Left ventricle myocardium inferior (tissue), 1 donor: ENCODE data around the gene CDH26. TPM values are rescaled to one million over a fixed set of nuclear protein-coding genes. Genes with fewer than 3 reads are reported as not detected.

Experiments
- DNase-seq: peaks from one replicate; pipeline ENCODE4 v3.0.0-alpha.2; 2020
- H3K27ac ChIP-seq: fragments of 200-600 bp; replicated peaks from 2 replicates; pipeline ENCODE4 v1.8.0; 2021
- H3K27me3 ChIP-seq: fragments of 200-600 bp; 2 replicates; pipeline ENCODE4 v1.8.0; 2021; ENCODE audit warnings: low read depth
- H3K36me3 ChIP-seq: fragments of 200-600 bp; 2 replicates; pipeline ENCODE4 v1.8.0; 2021
- H3K4me1 ChIP-seq: fragments of 200-600 bp; 2 replicates; pipeline ENCODE4 v1.8.0; 2021
- H3K4me3 ChIP-seq: fragments of 200-600 bp; 2 replicates; pipeline ENCODE4 v1.8.0; 2021; ENCODE audit warnings: mild to moderate bottlenecking, moderate library complexity
- H3K9me3 ChIP-seq: fragments of 200-600 bp; replicated peaks from 2 replicates; pipeline ENCODE4 v1.8.0; 2021
- intact Hi-C: fragments of 100-400 bp; cut with micrococcal nuclease; formaldehyde crosslinking; loops from one replicate; pipeline ENCODE4 v1.11.0; 2022
- total RNA-seq: library from RNA; stranded (reverse); fragmentation: NEBNext Ultra II Directional; extraction: Animal tissue kit (Norgen Biotek cat#: 25700); gene quantifications from one replicate; pipeline ENCODE4 v1.2.1, GENCODE V29; 2021
- TF ChIP-seq, protein P1 (sequence below): fragments of 200-600 bp; IDR thresholded peaks from 2 replicates; pipeline ENCODE4 v1.8.0; 2021; ENCODE audit warnings: antibody characterized with exemption, mild to moderate bottlenecking, borderline replicate concordance
- donor health status: DM: no; HTN: yes; CAD: no; lungs with severe emphysema.

CDH26 gene
- total RNA-seq, 1 donor from 2014 or later = 1.3 TPM

DNA sequence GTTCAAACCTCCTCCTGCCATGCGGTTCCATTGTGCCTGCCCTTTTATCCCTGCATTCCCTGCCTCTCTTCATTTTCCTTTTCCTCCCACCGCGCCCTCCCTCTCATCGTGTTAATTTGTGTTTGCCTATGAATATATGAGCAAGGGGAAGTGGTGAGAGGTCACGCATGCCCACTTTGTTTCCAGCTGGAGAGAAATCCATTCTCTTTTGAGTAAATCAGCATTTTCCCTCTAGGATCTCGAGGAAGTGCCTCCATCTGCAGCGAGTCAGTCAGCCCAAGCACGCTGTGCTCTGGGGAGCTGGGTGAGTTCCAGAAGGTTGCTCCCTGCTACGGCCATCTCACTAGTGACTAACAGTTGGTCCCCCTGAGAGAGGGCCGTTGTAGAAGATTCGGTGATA is 42.9 kb downstream of the CDH26 start:
- no peaks in the 10 kb centered on the region for H3K9me3 ChIP-seq
- peaks cover 6% of the 10 kb centered on the region for H3K4me1 ChIP-seq
- intact Hi-C loops = no loop called here
- no peaks in the 10 kb centered on the region for H3K27me3 ChIP-seq
- TF ChIP-seq, protein P1, sequence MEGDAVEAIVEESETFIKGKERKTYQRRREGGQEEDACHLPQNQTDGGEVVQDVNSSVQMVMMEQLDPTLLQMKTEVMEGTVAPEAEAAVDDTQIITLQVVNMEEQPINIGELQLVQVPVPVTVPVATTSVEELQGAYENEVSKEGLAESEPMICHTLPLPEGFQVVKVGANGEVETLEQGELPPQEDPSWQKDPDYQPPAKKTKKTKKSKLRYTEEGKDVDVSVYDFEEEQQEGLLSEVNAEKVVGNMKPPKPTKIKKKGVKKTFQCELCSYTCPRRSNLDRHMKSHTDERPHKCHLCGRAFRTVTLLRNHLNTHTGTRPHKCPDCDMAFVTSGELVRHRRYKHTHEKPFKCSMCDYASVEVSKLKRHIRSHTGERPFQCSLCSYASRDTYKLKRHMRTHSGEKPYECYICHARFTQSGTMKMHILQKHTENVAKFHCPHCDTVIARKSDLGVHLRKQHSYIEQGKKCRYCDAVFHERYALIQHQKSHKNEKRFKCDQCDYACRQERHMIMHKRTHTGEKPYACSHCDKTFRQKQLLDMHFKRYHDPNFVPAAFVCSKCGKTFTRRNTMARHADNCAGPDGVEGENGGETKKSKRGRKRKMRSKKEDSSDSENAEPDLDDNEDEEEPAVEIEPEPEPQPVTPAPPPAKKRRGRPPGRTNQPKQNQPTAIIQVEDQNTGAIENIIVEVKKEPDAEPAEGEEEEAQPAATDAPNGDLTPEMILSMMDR = no peak
- H3K4me3 ChIP-seq = no peak overlapping the region
- DNase-seq = no peak
- H3K36me3 ChIP-seq = no peaks in the 10 kb centered on the region
- H3K27ac ChIP-seq = no peak overlapping the region

DNA sequence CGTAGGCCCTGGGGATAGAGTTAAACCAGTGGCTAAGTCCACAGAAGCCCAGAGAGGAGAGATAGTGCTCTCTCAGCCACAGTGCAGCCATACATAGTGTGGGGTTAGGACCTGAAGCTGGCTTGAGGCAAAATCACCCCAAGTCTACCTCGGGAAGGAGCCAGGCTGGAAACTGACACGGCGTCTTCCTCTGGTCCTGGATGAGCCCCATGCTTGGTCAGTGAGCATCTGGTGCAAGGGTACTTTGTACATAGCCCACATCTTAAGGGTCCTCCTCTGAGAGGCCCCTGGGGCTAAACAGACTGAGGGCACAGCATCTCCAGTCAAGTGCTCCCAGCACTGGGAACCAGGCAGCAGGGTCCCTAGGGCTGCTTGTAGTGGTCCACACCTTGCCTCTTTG is 45.6 kb downstream of the CDH26 start:
- H3K27ac ChIP-seq = no peak overlapping the region
- no peaks in the 10 kb centered on the region for H3K27me3 ChIP-seq
- H3K4me3 ChIP-seq = no peak overlapping the region
- intact Hi-C loops = no loop called here
- H3K9me3 ChIP-seq = no peaks in the 10 kb centered on the region
- peaks cover 16% of the 10 kb centered on the region for H3K4me1 ChIP-seq
- no peak for DNase-seq
- H3K36me3 ChIP-seq = no peaks in the 10 kb centered on the region
- TF ChIP-seq, protein P1 = no peak

DNA sequence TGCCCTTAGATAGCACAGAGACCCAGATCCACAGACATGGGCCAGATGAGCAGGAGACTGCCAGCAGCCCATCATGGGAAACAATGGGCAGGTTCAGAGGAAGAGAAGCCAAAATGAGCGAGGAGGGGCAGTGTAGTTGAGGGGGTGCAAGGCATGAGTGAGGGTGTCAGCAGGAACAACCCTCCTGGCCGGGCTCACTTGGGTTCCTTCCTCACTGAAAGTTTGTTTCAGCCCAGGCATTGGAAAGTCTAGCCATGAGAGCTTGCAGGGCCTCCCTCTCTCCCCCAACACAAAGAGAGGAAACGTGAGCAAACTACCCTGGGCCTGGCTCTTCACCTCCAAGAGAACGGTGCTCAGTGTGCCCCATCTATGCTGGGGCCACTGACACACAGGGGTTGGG is 48.0 kb downstream of the CDH26 start:
- TF ChIP-seq, protein P1 = no peak
- H3K27me3 ChIP-seq = no peaks in the 10 kb centered on the region
- no peaks in the 10 kb centered on the region for H3K36me3 ChIP-seq
- H3K4me3 ChIP-seq = no peak overlapping the region
- H3K4me1 ChIP-seq = peaks cover 16% of the 10 kb centered on the region
- no peak overlapping the region for H3K27ac ChIP-seq
- no peak for DNase-seq
- intact Hi-C loops = no loop called here
- H3K9me3 ChIP-seq = no peaks in the 10 kb centered on the region

DNA sequence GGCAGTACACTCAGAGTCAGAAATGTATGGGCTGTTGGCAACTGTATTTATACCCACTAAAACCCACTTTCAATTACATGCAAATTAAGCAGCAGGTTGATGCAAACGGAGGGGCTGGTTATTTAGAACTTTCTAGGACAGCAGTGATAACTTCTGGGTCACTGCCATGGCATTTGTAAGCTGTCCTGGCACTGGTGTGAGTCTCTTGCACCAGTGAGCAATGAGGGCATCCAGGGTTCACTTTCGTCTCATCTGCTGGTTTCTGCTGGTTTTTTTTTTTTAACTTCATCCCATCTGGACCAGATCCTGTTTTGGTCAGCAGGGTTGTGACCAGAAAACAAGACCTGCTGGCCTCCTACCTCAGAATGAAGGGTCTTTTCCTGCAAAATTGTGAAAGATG is 49.2 kb downstream of the CDH26 start:
- DNase-seq = no peak
- no peak overlapping the region for H3K27ac ChIP-seq
- no peaks in the 10 kb centered on the region for H3K27me3 ChIP-seq
- intact Hi-C loops = no loop called here
- no peak overlapping the region for H3K4me3 ChIP-seq
- TF ChIP-seq, protein P1 = no peak
- H3K36me3 ChIP-seq = no peaks in the 10 kb centered on the region
- no peaks in the 10 kb centered on the region for H3K9me3 ChIP-seq
- H3K4me1 ChIP-seq = peaks cover 16% of the 10 kb centered on the region

DNA sequence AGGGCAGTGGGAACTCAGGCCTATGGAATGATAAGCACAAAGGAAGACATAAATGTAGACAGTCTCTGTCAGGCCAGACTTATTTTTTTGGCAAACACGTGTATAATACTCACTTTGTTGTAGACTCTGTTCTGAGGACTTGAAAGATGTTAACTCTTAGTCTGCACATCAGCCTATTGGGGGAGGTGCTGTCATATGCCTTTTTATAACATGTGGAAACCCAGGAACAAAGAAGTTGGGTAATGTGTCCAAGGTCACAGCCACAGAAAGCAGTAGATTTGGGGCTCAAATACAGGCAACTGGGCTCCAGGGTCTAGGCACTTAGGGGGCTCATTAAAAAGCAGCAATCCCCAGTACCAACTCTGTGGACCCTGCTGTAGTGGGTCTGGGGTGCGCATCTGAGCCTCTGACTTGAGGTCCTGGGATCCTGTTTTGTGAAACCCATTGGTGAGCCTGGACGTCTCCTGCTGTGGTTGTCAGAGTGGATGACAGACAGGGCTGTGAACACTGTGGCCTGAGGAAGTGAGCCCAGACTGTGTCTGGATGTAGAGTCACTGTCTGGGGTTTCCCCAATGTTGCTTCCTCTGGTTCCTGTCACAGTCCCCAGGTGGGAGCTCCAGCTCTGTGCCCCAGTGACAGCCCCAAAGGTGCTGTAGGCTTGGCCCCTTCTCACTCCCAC is 50.0 kb downstream of the CDH26 start:
- Histone ChIP-seq H3K4me1 (peaks cover 16% of the 10 kb centered on the region), H3K27me3 (no peaks in the 10 kb centered on the region), H3K36me3 (no peaks in the 10 kb centered on the region), H3K27ac (no peak overlapping the region), H3K4me3 (no peak overlapping the region), H3K9me3 (no peaks in the 10 kb centered on the region)
- intact Hi-C loops = no loop called here
- TF ChIP-seq, protein P1 = no peak
- no peak for DNase-seq

DNA sequence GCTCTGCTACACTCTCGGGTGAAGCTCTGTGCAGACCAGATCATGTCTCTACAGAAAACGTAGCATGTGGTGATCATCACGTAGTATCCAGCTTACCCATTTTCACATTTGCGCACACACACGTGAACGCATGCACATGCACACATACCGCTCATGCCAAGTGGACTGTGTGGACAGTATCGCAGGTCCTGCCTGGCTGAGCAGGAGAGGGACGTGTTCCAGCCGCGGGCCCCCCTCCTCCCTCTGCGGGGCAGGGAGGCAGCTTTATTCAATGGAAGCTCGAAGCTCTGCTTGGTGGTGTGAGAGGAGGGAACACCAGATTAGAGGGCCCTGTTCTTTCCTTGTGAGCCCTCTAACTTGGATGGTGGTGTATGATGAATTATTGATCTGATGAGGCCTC is 51.1 kb downstream of the CDH26 start:
- no peaks in the 10 kb centered on the region for H3K9me3 ChIP-seq
- no peak overlapping the region for H3K27ac ChIP-seq
- H3K36me3 ChIP-seq = no peaks in the 10 kb centered on the region
- H3K4me1 ChIP-seq = peaks cover 16% of the 10 kb centered on the region
- intact Hi-C loops = no loop called here
- DNase-seq = no peak
- TF ChIP-seq, protein P1 = no peak
- H3K4me3 ChIP-seq = no peak overlapping the region
- no peaks in the 10 kb centered on the region for H3K27me3 ChIP-seq
